Fibroblast of lung (primary cell): ENCODE measurements around the gene PIK3R4. TPM values are rescaled to one million over a fixed set of nuclear protein-coding genes. Genes with fewer than 3 reads are reported as not detected.

Source experiments
- DNase-seq, 2 donors: peaks; one replicate each; pipeline versions ENCODE4 v3.0.0 to v3.0.0-alpha.2; 2010; ENCODE audit warnings: low read depth in 2 of 2
- H2AFZ ChIP-seq: 2 replicates; pipeline ENCODE4 v1.5.1; 2012; ENCODE audit warnings: low read length, control low read depth, inconsistent platforms
- H3K27ac ChIP-seq: 2 replicates; pipeline ENCODE4 v1.5.1; 2011; ENCODE audit warnings: low read length, control low read depth; ENCODE audit not compliant: insufficient read depth
- H3K27me3 ChIP-seq: 2 replicates; pipeline ENCODE4 v1.5.1; 2011; ENCODE audit warnings: mild to moderate bottlenecking, low read length; ENCODE audit not compliant: control insufficient read depth, insufficient read depth
- H3K36me3 ChIP-seq: 2 replicates; pipeline ENCODE4 v1.5.1; 2011; ENCODE audit warnings: low read length; ENCODE audit not compliant: control insufficient read depth, insufficient read depth
- H3K4me1 ChIP-seq: 2 replicates; pipeline ENCODE4 v1.5.1; 2011; ENCODE audit warnings: low read length; ENCODE audit not compliant: control insufficient read depth, insufficient read depth; ENCODE audit errors: extremely low read depth
- H3K4me2 ChIP-seq: 2 replicates; pipeline ENCODE4 v1.5.1; 2011; ENCODE audit warnings: low read length, control low read depth; ENCODE audit not compliant: insufficient read depth; ENCODE audit errors: extremely low read depth
- H3K4me3 ChIP-seq, 4 experiments: fragments of 200-600 bp in 1 of 4; sonication (generic) in 1 of 4; replicated peaks in 1 of 4; 2 replicates each; pipeline ENCODE4 v1.5.1; 2011 to 2016; ENCODE audit warnings: low read length in 4 of 4, low read depth in 3 of 4, mild to moderate bottlenecking in 3 of 4, control low read depth in 2 of 4, inconsistent platforms in 1 of 4, mixed read lengths in 1 of 4; ENCODE audit not compliant: insufficient read depth in 1 of 4; ENCODE audit errors: control extremely low read depth in 1 of 4
- H3K79me2 ChIP-seq: 2 replicates; pipeline ENCODE4 v1.5.1; 2012; ENCODE audit warnings: mild to moderate bottlenecking, low read length, inconsistent platforms; ENCODE audit not compliant: control insufficient read depth, insufficient read depth
- H3K9ac ChIP-seq: 2 replicates; pipeline ENCODE4 v1.5.1; 2011; ENCODE audit warnings: mild to moderate bottlenecking, low read length, control low read depth; ENCODE audit not compliant: insufficient read depth
- H3K9me3 ChIP-seq: 2 replicates; pipeline ENCODE4 v1.5.1; 2012; ENCODE audit warnings: low read depth, low read length; ENCODE audit not compliant: control insufficient read depth, insufficient read depth
- H4K20me1 ChIP-seq: 2 replicates; pipeline ENCODE4 v1.5.1; 2011; ENCODE audit warnings: low read length; ENCODE audit not compliant: control insufficient read depth, insufficient read depth; ENCODE audit errors: extremely low read depth
- CTCF ChIP-seq, 2 donors: IDR thresholded peaks in 1 of 2; conservative IDR thresholded peaks in 1 of 2; 1 replicate in 1 of 2; 2 replicates in 1 of 2; pipeline ENCODE4 v1.5.1; 2011 to 2012; ENCODE audit warnings: low read length in 2 of 2, control low read depth in 1 of 2, inconsistent platforms in 1 of 2, low read depth in 1 of 2, mild to moderate bottlenecking in 1 of 2
- EZH2 ChIP-seq: IDR thresholded peaks from 2 replicates; pipeline ENCODE4 v1.5.1; 2012; ENCODE audit warnings: low read length, control low read depth, mild to moderate bottlenecking; ENCODE audit errors: missing control alignments
- polyA plus RNA-seq, 2 donors: library from polyadenylated mRNA; depleted of rRNA in 1 of 2; stranded (reverse) in 1 of 2; unstranded in 1 of 2; fragments of >200 nt; gene quantifications; 2 replicates each; pipeline ENCODE4 v1.2.1, GENCODE V29; 2011 to 2012; ENCODE audit warnings: missing spikeins in 1 of 2
- total RNA-seq: library from RNA; depleted of rRNA; stranded (reverse); fragments of >200 nt; gene quantifications from 2 replicates; pipeline ENCODE4 v1.2.1, GENCODE V29; 2014

Gene PIK3R4
- total and polyA plus RNA-seq, 2 donors (not counting 1 experiment from before 2014, with no cell fraction given): 33.4 to 44.6 TPM

- H3K9ac ChIP-seq: no peak overlapping the region
- DNase-seq: no peak
- no peaks in the 10 kb centered on the region for H3K27me3 ChIP-seq
- H4K20me1 ChIP-seq: no peaks in the 10 kb centered on the region
- H3K36me3 ChIP-seq: no peaks in the 10 kb centered on the region
- no peak overlapping the region for H3K4me3 ChIP-seq
- TF ChIP-seq EZH2: no peak
- TF ChIP-seq CTCF (conservative IDR thresholded peaks at IDR 0.05 in 1 of 2, IDR thresholded peaks at IDR 0.05 in 1 of 2; ENCODE audit: low read depth in 1 of 2, low read length in 2 of 2): no peak
- H3K79me2 ChIP-seq: no peaks in the 10 kb centered on the region
- no peak overlapping the region for H3K27ac ChIP-seq
- no peaks in the 10 kb centered on the region for H3K4me1 ChIP-seq
- no peaks in the 10 kb centered on the region for H3K9me3 ChIP-seq
- no peak overlapping the region for H2AFZ ChIP-seq
- H3K4me2 ChIP-seq: no peak overlapping the region
Measured at GRCh38 chr3:130654921-130655320, 91.7 kb downstream of the PIK3R4 start.

GRCh38 chr3:130654091-130654490, 92.5 kb downstream of the PIK3R4 start:
- no peak for DNase-seq
- H3K27ac ChIP-seq: no peak overlapping the region
- no peak overlapping the region for H2AFZ ChIP-seq
- no peaks in the 10 kb centered on the region for H3K36me3 ChIP-seq
- H3K27me3 ChIP-seq: no peaks in the 10 kb centered on the region
- no peak overlapping the region for H3K4me3 ChIP-seq
- no peaks in the 10 kb centered on the region for H3K9me3 ChIP-seq
- no peak overlapping the region for H3K4me2 ChIP-seq
- H3K79me2 ChIP-seq: no peaks in the 10 kb centered on the region
- H4K20me1 ChIP-seq: no peaks in the 10 kb centered on the region
- H3K4me1 ChIP-seq: no peaks in the 10 kb centered on the region
- TF ChIP-seq CTCF (conservative IDR thresholded peaks at IDR 0.05 in 1 of 2, IDR thresholded peaks at IDR 0.05 in 1 of 2; ENCODE audit: low read depth in 1 of 2, low read length in 2 of 2) (no peak), EZH2 (no peak)
- H3K9ac ChIP-seq: no peak overlapping the region

GRCh38 chr3:130649061-130649654, 97.5 kb downstream of the PIK3R4 start:
- Histone ChIP-seq H4K20me1 (no peaks in the 10 kb centered on the region), H2AFZ (no peak overlapping the region), H3K27me3 (no peaks in the 10 kb centered on the region), H3K79me2 (no peaks in the 10 kb centered on the region), H3K9ac (no peak overlapping the region), H3K4me1 (no peaks in the 10 kb centered on the region), H3K27ac (no peak overlapping the region), H3K9me3 (no peaks in the 10 kb centered on the region), H3K4me2 (no peak overlapping the region), H3K4me3 (no peak overlapping the region), H3K36me3 (no peaks in the 10 kb centered on the region)
- no peak for DNase-seq
- TF ChIP-seq CTCF (conservative IDR thresholded peaks at IDR 0.05 in 1 of 2, IDR thresholded peaks at IDR 0.05 in 1 of 2; ENCODE audit: low read depth in 1 of 2, low read length in 2 of 2) (no peak), EZH2 (no peak)
